Measurements from ENCODE around the gene ZNF277. TPM values are rescaled to one million over a fixed set of nuclear protein-coding genes. Genes with fewer than 3 reads are reported as not detected.

The ZNF277 gene
- total and polyA plus RNA-seq, 2 donors (not counting 3 experiments of a cell fraction or from before 2014, with no cell fraction given) = 7.8 to 22.6 TPM

DNA sequence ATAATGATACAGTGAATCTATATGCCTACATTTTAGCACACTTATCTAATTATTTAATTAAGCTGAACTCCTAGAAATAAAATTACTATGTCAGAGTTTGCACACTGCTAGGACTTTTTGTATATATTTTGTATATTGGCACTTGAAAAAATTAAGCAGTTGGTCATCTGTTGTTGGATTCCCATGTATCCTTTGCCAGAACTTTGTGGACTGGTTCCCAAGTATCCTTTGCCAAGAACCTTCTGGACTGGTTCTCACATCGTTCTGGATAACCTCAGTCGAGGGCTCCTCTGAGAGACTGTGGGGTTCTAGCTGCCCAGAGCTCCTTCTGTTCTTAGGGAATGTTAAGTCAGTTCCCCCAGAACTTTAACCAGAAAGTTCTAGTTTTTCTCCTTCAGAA is 135.0 kb downstream of the ZNF277 start:
- dilution Hi-C loops (cut with MboI; ENCODE audit: extremely low pct_ligation_motif_present, low sequenced_read_pairs) = no loop called here
- H3K9me3 ChIP-seq (replicated peaks; ENCODE audit: control insufficient read depth, insufficient read depth, low read length) = no peaks in the 10 kb centered on the region
- no TSS peak for BruUV-seq (replicated peaks)
- H4K20me1 ChIP-seq (replicated peaks; ENCODE audit: control insufficient read depth, extremely low read depth, insufficient read depth, low read length) = no peaks in the 10 kb centered on the region
- peaks cover 0 to 2% of the 10 kb centered on the region in 2 experiments for H3K36me3 ChIP-seq (ENCODE audit: control insufficient read depth in 2 of 2, extremely low read depth in 1 of 2, insufficient read depth in 2 of 2, low read length in 2 of 2)
- H3K4me1 ChIP-seq (ENCODE audit: control insufficient read depth, extremely low read depth, insufficient read depth, low read length) = no peaks in the 10 kb centered on the region
- DNase-seq (ENCODE audit: low read depth, low spot score) = no peak
- no peak for FAIRE-seq
- H3K4me2 ChIP-seq (ENCODE audit: insufficient read depth, low read length) = no peak overlapping the region
- TF ChIP-seq MYC (IDR thresholded peaks at IDR 0.05; ENCODE audit: low read depth, low read length) (no peak), POLR2A (IDR thresholded peaks at IDR 0.05; ENCODE audit: low read depth, low read length) (no peak), FOS (IDR thresholded peaks at IDR 0.05; ENCODE audit: borderline replicate concordance, insufficient read depth, low read length) (no peak), JUN (IDR thresholded peaks at IDR 0.05; ENCODE audit: borderline replicate concordance, insufficient read depth, insufficient read length, low read depth) (no peak), POLR2AphosphoS5 (IDR thresholded peaks at IDR 0.05; ENCODE audit: insufficient read depth, low read depth, low read length) (no peak)
- TF ChIP-seq, protein P1, sequence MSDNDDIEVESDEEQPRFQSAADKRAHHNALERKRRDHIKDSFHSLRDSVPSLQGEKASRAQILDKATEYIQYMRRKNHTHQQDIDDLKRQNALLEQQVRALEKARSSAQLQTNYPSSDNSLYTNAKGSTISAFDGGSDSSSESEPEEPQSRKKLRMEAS (IDR thresholded peaks at IDR 0.05; ENCODE audit: insufficient read depth, insufficient read length) = no peak
- H2AFZ ChIP-seq (ENCODE audit: low read depth, low read length) = no peak overlapping the region
- CTCF ChIA-PET = interaction anchor here (0.9 to 1.6 kb wide), 2 partner anchors 15 to 28 kb away, joined by 3 to 4 read pairs; no protein-coding TSS in a partner anchor
- H3K4me3 ChIP-seq (replicated peaks in 1 of 3; ENCODE audit: insufficient read depth in 1 of 3, low read depth in 1 of 3, low read length in 3 of 3) = no peak overlapping the region
- H3K27me3 ChIP-seq (ENCODE audit: control insufficient read depth in 2 of 2, insufficient read depth in 2 of 2, low read length in 2 of 2) = no peaks in the 10 kb centered on the region
- no peak overlapping the region for H3K27ac ChIP-seq (ENCODE audit: insufficient read depth, low read depth, low read length)
- intact Hi-C loops (cut with micrococcal nuclease) = no loop called here
- no peak overlapping the region for H3K9ac ChIP-seq (replicated peaks; ENCODE audit: extremely low read depth, insufficient read depth, low read length)
- no peaks in the 10 kb centered on the region for H3K79me2 ChIP-seq (ENCODE audit: control insufficient read depth, insufficient read depth, low read length)
- POLR2A ChIA-PET = no interaction called here
- no peaks in the 10 kb centered on the region for H3K9me1 ChIP-seq (replicated peaks; ENCODE audit: control insufficient read depth, extremely low read depth, insufficient read depth, low read length)

DNA sequence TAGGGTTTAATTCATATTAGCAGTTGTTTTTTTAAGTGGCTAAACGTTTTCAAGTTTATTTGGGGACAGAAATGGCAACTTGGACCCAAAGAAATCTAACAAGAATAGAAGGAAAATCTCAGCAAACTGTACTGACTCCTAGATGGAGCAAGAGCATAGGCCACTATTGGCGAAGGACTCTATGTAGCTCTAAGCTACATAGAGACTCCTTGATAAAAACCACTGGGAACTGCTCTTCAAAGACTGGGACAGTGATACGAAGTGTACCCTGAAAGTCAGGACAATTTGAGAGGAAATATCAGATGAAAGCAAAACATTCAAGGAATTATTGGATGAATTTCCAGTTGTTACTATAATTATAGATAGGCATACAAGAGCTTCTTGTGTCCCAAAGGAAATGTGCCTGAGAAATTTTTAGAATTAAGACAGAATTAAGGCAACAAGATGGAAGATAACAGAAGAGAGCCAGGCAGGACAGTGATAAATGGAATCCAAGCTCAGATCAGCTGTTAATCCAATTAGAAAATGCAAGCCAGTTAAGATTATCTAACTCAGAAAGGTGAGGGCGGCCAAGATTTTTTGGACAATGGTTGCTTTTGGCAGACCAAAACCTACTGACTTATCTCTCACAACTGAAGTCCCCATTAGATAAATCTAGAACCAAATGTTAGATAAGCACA is 140.0 kb downstream of the ZNF277 start:
- no peaks in the 10 kb centered on the region for H3K9me3 ChIP-seq (replicated peaks; ENCODE audit: control insufficient read depth, insufficient read depth, low read length)
- no peaks in the 10 kb centered on the region for H3K36me3 ChIP-seq (ENCODE audit: control insufficient read depth in 2 of 2, extremely low read depth in 1 of 2, insufficient read depth in 2 of 2, low read length in 2 of 2)
- no peak overlapping the region for H3K4me2 ChIP-seq (ENCODE audit: insufficient read depth, low read length)
- H3K4me1 ChIP-seq (ENCODE audit: control insufficient read depth, extremely low read depth, insufficient read depth, low read length) = no peaks in the 10 kb centered on the region
- no TSS peak for BruUV-seq (replicated peaks)
- POLR2A ChIA-PET = no interaction called here
- DNase-seq (ENCODE audit: low read depth, low spot score) (no peak), FAIRE-seq (no peak)
- intact Hi-C loops (cut with micrococcal nuclease) (no loop called here), dilution Hi-C loops (cut with MboI; ENCODE audit: extremely low pct_ligation_motif_present, low sequenced_read_pairs) (no loop called here)
- TF ChIP-seq MYC (IDR thresholded peaks at IDR 0.05; ENCODE audit: low read depth, low read length) (no peak), POLR2A (IDR thresholded peaks at IDR 0.05; ENCODE audit: low read depth, low read length) (no peak)
- TF ChIP-seq, protein P1 (IDR thresholded peaks at IDR 0.05; ENCODE audit: insufficient read depth, insufficient read length) = no peak
- H3K9ac ChIP-seq (replicated peaks; ENCODE audit: extremely low read depth, insufficient read depth, low read length) = no peak overlapping the region
- CTCF ChIA-PET = interaction anchor here (0.6 to 1.4 kb wide), 2 partner anchors 10 to 11 kb away, joined by 3 read pairs; no protein-coding TSS in a partner anchor
- no peaks in the 10 kb centered on the region for H3K79me2 ChIP-seq (ENCODE audit: control insufficient read depth, insufficient read depth, low read length)
- H2AFZ ChIP-seq (ENCODE audit: low read depth, low read length) = no peak overlapping the region
- H3K27me3 ChIP-seq (ENCODE audit: control insufficient read depth in 2 of 2, insufficient read depth in 2 of 2, low read length in 2 of 2) = no peaks in the 10 kb centered on the region
- H3K9me1 ChIP-seq (replicated peaks; ENCODE audit: control insufficient read depth, extremely low read depth, insufficient read depth, low read length) = no peaks in the 10 kb centered on the region
- no peak overlapping the region for H3K27ac ChIP-seq (ENCODE audit: insufficient read depth, low read depth, low read length)
- H3K4me3 ChIP-seq (replicated peaks in 1 of 3; ENCODE audit: insufficient read depth in 1 of 3, low read depth in 1 of 3, low read length in 3 of 3) = no peak overlapping the region
- no peaks in the 10 kb centered on the region for H4K20me1 ChIP-seq (replicated peaks; ENCODE audit: control insufficient read depth, extremely low read depth, insufficient read depth, low read length)

Measured in endothelial cell of umbilical vein (primary cell).